Measurements from ENCODE around the gene TBCD. TPM values are rescaled to one million over a fixed set of nuclear protein-coding genes. Genes with fewer than 3 reads are reported as not detected.

Gene TBCD
- total RNA-seq, 2 experiments from 2014 or later, result 77.8 to 85.8 TPM

DNA sequence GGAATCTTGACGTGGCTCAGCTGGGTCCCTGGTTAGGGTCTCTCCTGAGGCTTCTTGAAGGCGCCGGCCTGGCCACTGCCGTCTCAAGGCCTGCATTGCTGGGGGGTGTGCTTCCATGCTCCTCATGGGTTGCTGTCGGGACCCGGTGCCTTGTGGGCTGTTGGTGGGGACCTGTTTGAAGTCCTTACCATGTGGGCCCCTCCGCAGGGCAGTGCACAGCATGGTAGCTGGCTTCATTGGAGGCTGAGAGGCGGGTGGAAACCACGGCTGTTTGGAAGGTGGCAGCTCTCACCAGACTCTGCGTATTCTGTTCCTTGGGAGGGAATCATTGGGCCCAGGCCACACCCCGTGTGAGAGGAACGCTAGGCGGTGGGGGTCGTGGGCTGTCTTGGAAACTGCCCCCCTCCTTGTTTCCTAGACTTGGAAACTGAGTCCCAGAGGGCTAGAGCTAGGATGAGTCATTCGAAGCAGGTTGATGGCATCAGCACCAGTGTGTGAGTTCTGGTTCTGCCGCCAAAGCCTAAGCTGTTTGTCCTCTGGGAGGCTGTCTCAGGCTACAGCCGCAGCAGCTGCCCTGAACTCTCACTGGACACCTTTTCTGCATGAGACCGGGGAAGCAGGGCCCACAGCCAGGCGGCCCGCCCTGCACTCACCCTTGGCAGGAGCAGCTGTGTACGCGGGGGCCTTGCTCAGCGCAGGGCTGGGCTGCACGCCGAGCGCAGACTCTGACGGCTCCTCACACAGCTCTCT is 52.8 kb downstream of the TBCD start:
- H3K9me3 Mint-ChIP-seq, result peaks cover 4% of the 10 kb centered on the region
- H3K4me3 Mint-ChIP-seq, result no peak overlapping the region
- peaks cover 7% of the 10 kb centered on the region for H3K4me1 Mint-ChIP-seq (ENCODE audit: low read depth)
- no peaks in the 10 kb centered on the region for H3K27me3 Mint-ChIP-seq
- DNase-seq, result no peak
- POLR2A ChIA-PET, result interaction anchor here (0.6 kb wide), 1 partner anchor 174 kb away, joined by 4 read pairs; no protein-coding TSS in a partner anchor
- CTCF ChIA-PET, result interaction anchor here (1.0 kb wide), 1 partner anchor 10 kb away, joined by 3 read pairs; no protein-coding TSS in a partner anchor
- H3K27ac Mint-ChIP-seq, result no peak overlapping the region
- peaks cover 26% of the 10 kb centered on the region for H3K36me3 Mint-ChIP-seq (ENCODE audit: low read depth)
- TF ChIP-seq CTCF (IDR thresholded peaks at IDR 0.05), result no peak
- no peak for ATAC-seq
- intact Hi-C loops (cut with micrococcal nuclease), result no loop called here

DNA sequence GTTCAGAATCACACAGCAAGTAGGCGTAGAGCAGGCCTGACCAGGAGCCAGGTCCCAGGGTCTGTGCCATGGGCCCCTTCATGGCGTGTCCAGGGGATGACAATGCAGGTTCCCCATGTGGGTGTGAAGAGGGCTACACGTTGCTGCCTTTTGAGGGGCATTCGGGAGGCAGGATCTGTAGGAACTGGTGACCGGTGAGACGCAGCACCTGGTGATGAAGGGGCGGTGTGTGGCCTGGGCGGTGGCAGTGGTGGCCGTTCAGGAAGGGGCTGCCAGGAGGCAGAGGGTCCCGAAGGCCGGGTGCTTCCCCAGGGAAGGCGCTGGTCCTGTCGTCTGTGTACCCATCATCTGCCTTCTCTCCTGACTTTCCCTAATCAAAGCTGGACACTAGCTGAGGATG is 53.4 kb downstream of the TBCD start:
- DNase-seq (no peak), ATAC-seq (no peak)
- intact Hi-C loops (cut with micrococcal nuclease), result no loop called here
- peaks cover 4% of the 10 kb centered on the region for H3K9me3 Mint-ChIP-seq
- peaks cover 22% of the 10 kb centered on the region for H3K36me3 Mint-ChIP-seq (ENCODE audit: low read depth)
- POLR2A ChIA-PET, result no interaction called here
- peaks cover 7% of the 10 kb centered on the region for H3K4me1 Mint-ChIP-seq (ENCODE audit: low read depth)
- H3K27ac Mint-ChIP-seq, result no peak overlapping the region
- H3K4me3 Mint-ChIP-seq, result no peak overlapping the region
- no peak for TF ChIP-seq CTCF (IDR thresholded peaks at IDR 0.05)
- CTCF ChIA-PET, result no interaction called here
- no peaks in the 10 kb centered on the region for H3K27me3 Mint-ChIP-seq

DNA sequence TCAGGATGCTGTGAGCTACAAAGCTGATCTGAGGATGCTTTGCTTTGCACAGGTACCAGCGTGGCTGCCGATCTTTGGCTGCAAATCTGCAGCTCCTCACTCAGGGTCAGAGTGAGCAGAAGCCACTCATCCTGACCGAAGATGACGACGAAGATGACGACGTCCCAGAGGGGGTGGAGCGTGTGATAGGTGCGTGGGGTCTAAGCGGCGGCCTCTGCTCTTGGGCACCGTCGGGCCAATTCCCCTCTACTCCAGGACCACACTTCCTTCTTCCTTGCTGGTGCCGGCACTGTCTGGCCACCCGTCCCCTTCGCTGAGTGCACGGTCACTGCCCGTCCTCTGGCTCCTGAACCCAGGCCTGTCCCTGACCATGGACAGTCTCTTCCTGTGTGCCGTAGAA is 54.0 kb downstream of the TBCD start:
- CTCF ChIA-PET, result no interaction called here
- ATAC-seq (no peak), DNase-seq (no peak)
- H3K9me3 Mint-ChIP-seq, result peaks cover 4% of the 10 kb centered on the region
- POLR2A ChIA-PET, result interaction anchor here (0.6 kb wide), 1 partner anchor 159 kb away, joined by 5 read pairs; no protein-coding TSS in a partner anchor
- H3K36me3 Mint-ChIP-seq (ENCODE audit: low read depth), result peaks cover 19% of the 10 kb centered on the region
- H3K4me1 Mint-ChIP-seq (ENCODE audit: low read depth), result peaks cover 7% of the 10 kb centered on the region
- H3K4me3 Mint-ChIP-seq, result no peak overlapping the region
- H3K27me3 Mint-ChIP-seq, result no peaks in the 10 kb centered on the region
- intact Hi-C loops (cut with micrococcal nuclease), result no loop called here
- no peak for TF ChIP-seq CTCF (IDR thresholded peaks at IDR 0.05)
- H3K27ac Mint-ChIP-seq, result no peak overlapping the region

DNA sequence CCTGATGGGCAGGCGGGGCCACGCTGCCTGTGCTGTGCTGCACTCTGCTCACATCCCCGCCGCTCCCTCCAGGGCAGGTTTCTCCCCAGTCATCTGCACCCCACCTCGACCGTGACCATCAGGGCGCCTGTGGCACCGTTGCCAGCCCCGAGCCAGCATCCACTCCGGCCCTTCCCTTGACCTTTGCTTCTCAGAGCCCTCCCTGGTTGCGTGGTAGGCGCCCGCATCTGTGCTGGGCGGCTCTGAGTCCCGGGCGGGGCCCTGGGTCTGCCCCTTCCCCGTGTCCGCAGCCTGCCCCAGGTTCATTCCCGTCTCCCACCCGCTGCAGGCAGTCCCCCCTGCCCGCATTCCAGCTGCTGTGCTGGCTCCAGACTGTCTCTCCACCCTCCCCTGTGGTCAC is 54.8 kb downstream of the TBCD start:
- H3K9me3 Mint-ChIP-seq, result no peaks in the 10 kb centered on the region
- H3K27ac Mint-ChIP-seq, result no peak overlapping the region
- DNase-seq (no peak), ATAC-seq (no peak)
- POLR2A ChIA-PET, result interaction anchor here (0.6 kb wide), 1 partner anchor 160 kb away, joined by 5 read pairs; no protein-coding TSS in a partner anchor
- H3K27me3 Mint-ChIP-seq, result no peaks in the 10 kb centered on the region
- TF ChIP-seq CTCF (IDR thresholded peaks at IDR 0.05), result no peak
- peaks cover 13% of the 10 kb centered on the region for H3K36me3 Mint-ChIP-seq (ENCODE audit: low read depth)
- peaks cover 4% of the 10 kb centered on the region for H3K4me1 Mint-ChIP-seq (ENCODE audit: low read depth)
- intact Hi-C loops (cut with micrococcal nuclease), result no loop called here
- CTCF ChIA-PET, result no interaction called here
- no peak overlapping the region for H3K4me3 Mint-ChIP-seq

DNA sequence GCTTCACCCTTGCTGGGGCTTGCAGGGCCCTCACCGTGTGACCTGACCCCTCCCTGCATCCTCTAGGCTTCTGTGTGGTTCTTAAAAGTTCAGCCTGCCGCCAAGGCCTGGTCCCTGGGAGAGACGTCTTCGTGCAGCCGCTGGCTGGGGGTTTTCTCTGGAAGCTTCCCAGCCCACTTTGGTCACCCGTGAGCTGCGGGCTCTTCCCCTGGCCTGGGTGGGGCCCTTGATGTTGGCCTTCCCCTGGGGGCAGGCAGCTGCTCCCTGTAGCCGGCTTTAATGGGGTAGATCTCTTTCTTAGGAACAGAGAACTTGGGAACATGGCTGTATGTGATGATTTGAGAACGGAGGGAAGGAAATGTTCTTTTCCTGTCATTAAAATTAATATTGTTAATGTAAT is 55.2 kb downstream of the TBCD start:
- peaks cover 11% of the 10 kb centered on the region for H3K36me3 Mint-ChIP-seq (ENCODE audit: low read depth)
- POLR2A ChIA-PET, result no interaction called here
- intact Hi-C loops (cut with micrococcal nuclease), result no loop called here
- ATAC-seq (no peak), DNase-seq (no peak)
- no peak for TF ChIP-seq CTCF (IDR thresholded peaks at IDR 0.05)
- H3K4me3 Mint-ChIP-seq, result no peak overlapping the region
- peaks cover 3% of the 10 kb centered on the region for H3K4me1 Mint-ChIP-seq (ENCODE audit: low read depth)
- H3K27ac Mint-ChIP-seq, result no peak overlapping the region
- no peaks in the 10 kb centered on the region for H3K9me3 Mint-ChIP-seq
- CTCF ChIA-PET, result no interaction called here
- no peaks in the 10 kb centered on the region for H3K27me3 Mint-ChIP-seq

Data from activated CD8-positive, alpha-beta T cell treated with anti-CD3 and anti-CD28 coated beads for 36 hours (primary cell).